Natural killer cell (primary cell): ENCODE measurements around the gene MFAP4. TPM values are rescaled to one million over a fixed set of nuclear protein-coding genes. Genes with fewer than 3 reads are reported as not detected.

Source experiments
- ATAC-seq, 3 donors: fragments of 150-1000 bp in 2 of 3; fragments of 200-7000 bp in 1 of 3; cut with Tn5 transposase; 1 replicate in 1 of 3; 2 replicates in 2 of 3; pipeline ENCODE4 v1.10.0; 2021; ENCODE audit warnings: mild to moderate bottlenecking in 2 of 3, moderate library complexity in 2 of 3
- DNase-seq, 2 donors: peaks; one replicate each; pipeline versions ENCODE4 v3.0.0 to v3.0.0-alpha.2; 2013 to 2021; ENCODE audit warnings: mixed read lengths in 1 of 2
- H3K27ac ChIP-seq: one replicate; pipeline ENCODE4 v1.5.1; 2013; ENCODE audit warnings: mild to moderate bottlenecking, low read length
- H3K27me3 ChIP-seq: one replicate; pipeline ENCODE4 v1.6.1; 2013; ENCODE audit warnings: low read length; ENCODE audit not compliant: control insufficient read depth, insufficient read depth
- H3K36me3 ChIP-seq: one replicate; pipeline ENCODE4 v1.6.1; 2013; ENCODE audit warnings: low read length; ENCODE audit not compliant: control insufficient read depth, insufficient read depth
- H3K4me1 ChIP-seq: one replicate; pipeline ENCODE4 v1.6.1; 2013; ENCODE audit warnings: low read length; ENCODE audit not compliant: control insufficient read depth, insufficient read depth
- H3K4me3 ChIP-seq: one replicate; pipeline ENCODE4 v1.5.1; 2013; ENCODE audit warnings: low read length
- H3K9me3 ChIP-seq: one replicate; pipeline ENCODE4 v1.6.1; 2013; ENCODE audit warnings: low read length; ENCODE audit not compliant: control insufficient read depth, insufficient read depth
- H3K27ac Mint-ChIP-seq, 2 donors: one replicate each; pipeline ENCODE4 v1.8.0; 2022; ENCODE audit warnings: mild to moderate bottlenecking in 2 of 2, mixed read lengths in 2 of 2, moderate library complexity in 1 of 2
- H3K27me3 Mint-ChIP-seq, 2 donors: one replicate each; pipeline ENCODE4 v1.8.0; 2022; ENCODE audit warnings: low read depth in 2 of 2, mixed read lengths in 2 of 2
- H3K36me3 Mint-ChIP-seq: one replicate; pipeline ENCODE4 v1.8.0; 2022; ENCODE audit warnings: mixed read lengths
- H3K4me1 Mint-ChIP-seq, 2 donors: one replicate each; pipeline ENCODE4 v1.8.0; 2022; ENCODE audit warnings: mixed read lengths in 2 of 2
- H3K4me3 Mint-ChIP-seq: one replicate; pipeline ENCODE4 v1.8.0; 2022; ENCODE audit warnings: mild to moderate bottlenecking, moderate library complexity, mixed read lengths
- H3K9me3 Mint-ChIP-seq, 2 donors: one replicate each; pipeline ENCODE4 v1.8.0; 2022; ENCODE audit warnings: mixed read lengths in 2 of 2
- WGBS: methylation state at CpG from one replicate; pipeline ENCODE4 v1.1.7; 2013; ENCODE audit warnings: missing lambda C conversion rate; ENCODE audit not compliant: insufficient coverage; 5-methylcytosine and 5-hydroxymethylcytosine counted together
- intact Hi-C: fragments of 100-400 bp; cut with micrococcal nuclease; formaldehyde crosslinking; loops from one replicate; pipeline ENCODE4 v1.14.2; 2022
- total RNA-seq, 4 donors: library from RNA; stranded (reverse); fragments of 120-200 nt in 1 of 4; gene quantifications; one replicate each; pipeline versions ENCODE4 v1.2.3 to v1.2.4, GENCODE V29; 2013 to 2022
- TF ChIP-seq, protein P1 (sequence below): fragments of 200-600 bp; IDR thresholded peaks from one replicate; pipeline ENCODE4 v1.8.0; 2022; ENCODE audit warnings: antibody characterized with exemption

MFAP4 gene
- total RNA-seq, 3 donors from 2014 or later (not counting 1 experiment from before 2014, with no cell fraction given), result not detected

DNA sequence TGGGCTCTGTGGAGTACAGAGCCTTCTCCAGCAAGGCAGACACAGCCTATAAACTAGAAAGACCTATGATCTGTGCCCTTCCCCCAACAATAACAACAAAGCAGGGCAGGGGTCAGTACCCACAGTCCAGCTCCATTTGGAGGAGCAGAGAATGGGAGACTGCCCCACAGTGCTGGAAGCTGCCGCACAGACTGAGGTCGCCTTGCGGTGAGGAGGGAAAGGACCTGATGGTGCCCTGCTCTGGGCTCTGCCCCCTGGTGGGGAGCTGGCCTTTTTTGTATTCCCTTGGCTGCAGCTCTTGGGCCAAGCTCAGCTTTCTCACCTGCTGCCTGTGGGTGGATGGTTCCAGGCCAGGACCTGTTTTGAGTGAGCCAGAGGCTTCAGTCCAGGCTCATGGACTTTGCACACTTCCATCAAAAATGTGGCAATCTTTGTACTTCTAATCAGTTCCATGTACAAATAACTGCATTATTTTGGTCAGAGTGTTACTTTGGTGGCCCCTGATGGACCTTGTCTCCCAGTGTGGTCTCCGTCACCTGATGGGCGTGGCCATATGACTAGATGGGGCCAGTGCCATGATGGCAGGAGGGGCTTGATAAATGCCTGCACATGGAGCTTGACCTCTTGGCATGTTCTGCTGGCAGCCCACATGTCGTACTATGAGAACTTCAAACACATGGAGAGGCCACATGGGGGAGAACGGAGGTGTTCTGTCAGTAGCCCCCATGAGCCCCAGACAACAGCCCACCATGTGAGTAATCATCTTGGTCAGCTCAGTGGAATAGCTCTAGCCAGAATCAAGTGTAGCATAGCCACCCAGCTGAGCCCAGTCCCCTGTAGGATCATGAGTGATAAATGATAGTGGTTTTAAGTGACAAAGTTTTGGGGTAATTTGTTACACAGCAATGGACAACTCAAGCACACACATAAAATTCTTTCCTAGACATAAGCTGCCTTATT is 48.7 kb downstream of the MFAP4 start:
- TF ChIP-seq, protein P1, sequence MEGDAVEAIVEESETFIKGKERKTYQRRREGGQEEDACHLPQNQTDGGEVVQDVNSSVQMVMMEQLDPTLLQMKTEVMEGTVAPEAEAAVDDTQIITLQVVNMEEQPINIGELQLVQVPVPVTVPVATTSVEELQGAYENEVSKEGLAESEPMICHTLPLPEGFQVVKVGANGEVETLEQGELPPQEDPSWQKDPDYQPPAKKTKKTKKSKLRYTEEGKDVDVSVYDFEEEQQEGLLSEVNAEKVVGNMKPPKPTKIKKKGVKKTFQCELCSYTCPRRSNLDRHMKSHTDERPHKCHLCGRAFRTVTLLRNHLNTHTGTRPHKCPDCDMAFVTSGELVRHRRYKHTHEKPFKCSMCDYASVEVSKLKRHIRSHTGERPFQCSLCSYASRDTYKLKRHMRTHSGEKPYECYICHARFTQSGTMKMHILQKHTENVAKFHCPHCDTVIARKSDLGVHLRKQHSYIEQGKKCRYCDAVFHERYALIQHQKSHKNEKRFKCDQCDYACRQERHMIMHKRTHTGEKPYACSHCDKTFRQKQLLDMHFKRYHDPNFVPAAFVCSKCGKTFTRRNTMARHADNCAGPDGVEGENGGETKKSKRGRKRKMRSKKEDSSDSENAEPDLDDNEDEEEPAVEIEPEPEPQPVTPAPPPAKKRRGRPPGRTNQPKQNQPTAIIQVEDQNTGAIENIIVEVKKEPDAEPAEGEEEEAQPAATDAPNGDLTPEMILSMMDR, result peak; percentile 52
- H3K27ac Mint-ChIP-seq, result no peak overlapping the region
- Histone ChIP-seq H3K4me3 (no peak overlapping the region), H3K27ac (no peak overlapping the region), H3K36me3 (no peaks in the 10 kb centered on the region), H3K9me3 (no peaks in the 10 kb centered on the region), H3K27me3 (no peaks in the 10 kb centered on the region), H3K4me1 (no peaks in the 10 kb centered on the region)
- H3K4me3 Mint-ChIP-seq, result no peak overlapping the region
- H3K4me1 Mint-ChIP-seq, result no peaks in the 10 kb centered on the region
- 52% methylated on average over 7 of the region's 7 CpGs for WGBS
- DNase-seq (peak; percentile 48 to 82), ATAC-seq (peak; percentile 80 to 97 (median 88))
- peaks cover 13% of the 10 kb centered on the region in 2 donors for H3K27me3 Mint-ChIP-seq
- no peaks in the 10 kb centered on the region for H3K36me3 Mint-ChIP-seq
- intact Hi-C loops, result no loop called here
- H3K9me3 Mint-ChIP-seq, result no peaks in the 10 kb centered on the region

DNA sequence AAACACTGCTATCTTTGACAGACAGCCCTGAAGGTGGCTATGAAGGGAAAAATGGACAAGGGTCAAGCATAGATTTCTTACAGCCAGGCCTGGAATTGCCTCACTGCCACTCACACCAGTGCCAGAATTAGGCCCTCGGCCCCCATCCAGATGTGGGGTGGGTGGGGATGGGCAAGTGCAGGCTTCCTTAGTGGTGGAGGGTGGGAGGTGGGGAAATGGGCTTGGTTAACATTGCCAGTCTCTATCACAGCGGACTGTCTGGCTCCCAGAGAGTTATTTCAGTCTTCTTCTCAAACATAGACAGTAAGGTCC is 49.3 kb downstream of the MFAP4 start:
- Histone ChIP-seq H3K4me1 (no peaks in the 10 kb centered on the region), H3K36me3 (no peaks in the 10 kb centered on the region), H3K9me3 (no peaks in the 10 kb centered on the region), H3K27ac (no peak overlapping the region), H3K4me3 (no peak overlapping the region), H3K27me3 (no peaks in the 10 kb centered on the region)
- Mint-ChIP-seq H3K27me3 (peaks cover 13% of the 10 kb centered on the region in 2 donors), H3K27ac (no peak overlapping the region), H3K4me1 (no peaks in the 10 kb centered on the region), H3K9me3 (no peaks in the 10 kb centered on the region), H3K36me3 (no peaks in the 10 kb centered on the region), H3K4me3 (no peak overlapping the region)
- no peak for DNase-seq
- 71% methylated on average over 2 of the region's 2 CpGs for WGBS
- TF ChIP-seq, protein P1, result no peak
- ATAC-seq, result no peak
- intact Hi-C loops, result no loop called here

DNA sequence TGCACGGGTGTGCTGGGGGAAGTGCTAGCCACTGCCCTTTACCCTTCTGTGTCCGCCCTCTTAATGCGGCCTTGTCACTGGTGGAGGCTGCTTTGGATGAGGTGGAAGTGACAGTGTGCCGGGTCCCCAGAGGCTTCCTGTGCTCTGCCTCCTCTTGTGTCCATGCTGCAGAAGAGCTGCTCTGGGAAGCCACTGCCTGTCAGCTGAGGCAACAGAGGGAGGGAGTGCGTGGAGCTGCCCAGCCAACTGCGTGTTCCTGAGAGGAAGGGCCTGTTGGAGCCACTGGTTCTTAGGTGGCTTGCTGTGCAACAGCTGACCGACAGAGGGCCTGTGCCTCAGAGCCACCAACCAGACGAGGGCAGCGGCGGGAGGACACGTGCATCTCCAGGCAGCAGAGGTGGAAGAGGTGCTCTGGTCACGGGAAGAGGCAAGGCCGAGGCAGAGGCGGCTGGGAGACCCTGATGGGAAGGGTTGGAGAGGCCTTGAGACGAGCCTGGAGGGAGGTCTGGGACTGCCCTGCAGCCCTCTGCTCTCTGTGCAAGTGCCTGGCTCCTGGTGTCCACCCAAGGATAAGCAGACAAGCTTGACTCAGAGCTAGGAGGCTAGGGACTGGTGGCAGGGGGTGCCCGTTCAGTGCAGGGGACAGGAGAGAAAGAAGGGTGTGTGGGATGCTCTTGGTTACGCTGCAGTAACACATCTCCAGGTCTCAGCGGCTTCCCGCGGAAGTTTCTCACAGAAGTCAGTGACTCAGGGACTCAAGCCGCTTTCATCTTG is 49.9 kb downstream of the MFAP4 start:
- Mint-ChIP-seq H3K4me3 (no peak overlapping the region), H3K36me3 (no peaks in the 10 kb centered on the region), H3K9me3 (no peaks in the 10 kb centered on the region), H3K27ac (no peak overlapping the region), H3K4me1 (no peaks in the 10 kb centered on the region), H3K27me3 (peaks cover 12 to 13% of the 10 kb centered on the region in 2 donors)
- Histone ChIP-seq H3K9me3 (no peaks in the 10 kb centered on the region), H3K4me3 (no peak overlapping the region), H3K4me1 (no peaks in the 10 kb centered on the region), H3K27me3 (no peaks in the 10 kb centered on the region), H3K27ac (no peak overlapping the region), H3K36me3 (no peaks in the 10 kb centered on the region)
- 88% methylated on average over 21 of the region's 21 CpGs for WGBS
- no peak for ATAC-seq
- TF ChIP-seq, protein P1, result no peak
- DNase-seq, result no peak
- intact Hi-C loops, result no loop called here
